ENCODE results near the gene CYP2S1.

CYP2S1 gene

DNA sequence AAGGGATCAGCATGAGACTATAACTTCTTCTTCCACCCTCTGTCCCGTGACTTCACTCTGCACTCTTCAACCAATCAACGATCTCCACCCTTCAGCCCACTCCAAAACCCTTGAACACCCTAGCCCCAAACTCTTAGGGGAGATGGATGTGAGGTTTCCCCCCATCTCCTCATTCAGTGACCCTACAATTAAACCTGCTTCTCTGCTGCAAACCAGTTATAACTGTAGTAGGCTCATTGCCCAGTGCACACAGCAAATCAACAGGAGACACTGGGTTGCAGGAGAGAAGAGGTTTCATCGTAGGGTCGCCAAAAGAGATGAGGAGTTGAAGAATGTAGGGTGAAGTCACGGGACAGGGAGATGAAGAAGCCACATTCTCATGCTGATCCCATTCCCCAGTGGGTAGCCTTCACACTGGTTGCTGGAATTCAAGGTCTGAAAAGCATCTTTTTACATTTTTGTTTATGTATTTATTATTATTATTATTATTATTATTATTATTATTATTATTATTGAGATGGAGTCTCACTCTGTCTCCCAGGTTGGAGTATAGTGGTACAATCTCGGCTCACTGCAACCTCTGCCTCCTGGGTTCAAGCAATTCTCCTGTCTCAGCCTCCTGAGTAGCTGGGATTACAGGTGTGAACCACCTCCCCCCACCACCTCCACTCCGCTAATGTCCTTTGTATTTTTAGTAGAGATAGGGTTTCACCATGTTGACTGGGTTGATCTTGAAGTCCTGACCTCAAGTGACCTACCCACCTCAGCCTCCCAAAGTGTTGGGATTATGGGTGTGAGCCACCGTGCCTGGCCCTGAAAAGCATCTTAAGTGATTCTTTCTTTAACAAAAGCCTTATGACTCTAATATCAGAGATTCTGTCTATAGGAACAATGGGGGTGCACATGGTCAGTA lies 5.8 kb upstream of the CYP2S1 start:
- H3K4me3 ChIP-seq (ENCODE audit: low read depth, low read length): no peak overlapping the region
- TF ChIP-seq, protein P1, sequence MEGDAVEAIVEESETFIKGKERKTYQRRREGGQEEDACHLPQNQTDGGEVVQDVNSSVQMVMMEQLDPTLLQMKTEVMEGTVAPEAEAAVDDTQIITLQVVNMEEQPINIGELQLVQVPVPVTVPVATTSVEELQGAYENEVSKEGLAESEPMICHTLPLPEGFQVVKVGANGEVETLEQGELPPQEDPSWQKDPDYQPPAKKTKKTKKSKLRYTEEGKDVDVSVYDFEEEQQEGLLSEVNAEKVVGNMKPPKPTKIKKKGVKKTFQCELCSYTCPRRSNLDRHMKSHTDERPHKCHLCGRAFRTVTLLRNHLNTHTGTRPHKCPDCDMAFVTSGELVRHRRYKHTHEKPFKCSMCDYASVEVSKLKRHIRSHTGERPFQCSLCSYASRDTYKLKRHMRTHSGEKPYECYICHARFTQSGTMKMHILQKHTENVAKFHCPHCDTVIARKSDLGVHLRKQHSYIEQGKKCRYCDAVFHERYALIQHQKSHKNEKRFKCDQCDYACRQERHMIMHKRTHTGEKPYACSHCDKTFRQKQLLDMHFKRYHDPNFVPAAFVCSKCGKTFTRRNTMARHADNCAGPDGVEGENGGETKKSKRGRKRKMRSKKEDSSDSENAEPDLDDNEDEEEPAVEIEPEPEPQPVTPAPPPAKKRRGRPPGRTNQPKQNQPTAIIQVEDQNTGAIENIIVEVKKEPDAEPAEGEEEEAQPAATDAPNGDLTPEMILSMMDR (IDR thresholded peaks at IDR 0.05; ENCODE audit: borderline replicate concordance, insufficient read depth, low read depth, low read length): no peak

DNA sequence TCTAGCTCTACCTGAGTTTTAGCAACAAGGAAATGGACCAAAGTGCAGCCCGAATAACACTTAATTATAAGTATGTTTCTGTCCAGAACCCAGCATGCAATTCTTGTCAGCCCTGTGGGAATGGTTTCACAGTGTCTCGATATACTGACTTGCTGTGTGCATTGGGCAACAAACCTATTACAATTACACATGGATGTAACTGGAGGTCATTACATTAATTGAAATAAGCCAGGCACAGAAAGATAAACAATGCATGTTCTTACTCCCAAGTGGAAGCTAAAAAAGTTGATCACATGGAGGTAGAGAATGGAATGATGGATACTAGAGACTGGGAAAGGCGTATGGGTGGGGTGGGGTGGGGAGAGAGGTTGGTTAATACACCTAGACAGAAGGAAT lies 5.1 kb upstream of the CYP2S1 start:
- TF ChIP-seq, protein P1 (IDR thresholded peaks at IDR 0.05; ENCODE audit: borderline replicate concordance, insufficient read depth, low read depth, low read length): no peak
- H3K4me3 ChIP-seq (ENCODE audit: low read depth, low read length): no peak overlapping the region

DNA sequence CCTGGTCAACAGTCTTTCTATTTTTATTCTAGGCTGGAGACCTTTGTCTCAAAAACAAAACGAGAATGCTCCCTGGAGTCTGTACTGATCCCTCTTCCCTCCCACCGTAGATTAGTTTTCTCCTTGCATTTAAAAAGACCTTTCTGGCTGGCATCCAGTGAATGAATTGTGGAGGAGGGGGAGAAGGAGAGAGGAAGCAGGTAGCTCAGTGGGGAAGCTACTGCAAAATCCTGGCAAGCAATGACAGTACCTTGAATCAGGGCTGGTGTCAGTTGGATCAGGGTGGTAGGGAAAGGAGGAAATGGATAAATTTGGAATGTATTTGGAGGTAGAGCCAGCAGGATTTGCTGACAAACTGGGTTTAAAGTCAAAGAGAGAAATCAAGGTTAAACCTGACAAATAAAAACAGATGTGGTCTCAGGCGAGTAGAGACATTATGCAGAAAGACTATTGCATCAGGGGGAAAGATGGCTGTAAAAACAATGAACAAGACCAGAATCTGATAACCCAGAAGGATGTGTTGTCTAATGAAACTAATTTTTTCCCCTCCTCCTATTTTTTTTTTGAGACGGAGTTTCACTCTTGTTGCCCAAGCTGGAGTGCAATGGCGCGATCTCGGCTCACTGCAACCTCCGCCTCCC lies 3.5 kb upstream of the CYP2S1 start:
- TF ChIP-seq, protein P1 (IDR thresholded peaks at IDR 0.05; ENCODE audit: borderline replicate concordance, insufficient read depth, low read depth, low read length): no peak

GRCh38 chr19:41193430-41194156 lies 574 bp downstream of the CYP2S1 start:
- TF ChIP-seq, protein P1 (IDR thresholded peaks at IDR 0.05; ENCODE audit: borderline replicate concordance, insufficient read depth, low read depth, low read length): no peak
- no peak overlapping the region for H3K4me3 ChIP-seq (ENCODE audit: low read depth, low read length)

More for the DNA sequence above, 3.5 kb upstream of the CYP2S1 start:
- no peak overlapping the region for H3K4me3 ChIP-seq (ENCODE audit: low read depth, low read length)

DNA sequence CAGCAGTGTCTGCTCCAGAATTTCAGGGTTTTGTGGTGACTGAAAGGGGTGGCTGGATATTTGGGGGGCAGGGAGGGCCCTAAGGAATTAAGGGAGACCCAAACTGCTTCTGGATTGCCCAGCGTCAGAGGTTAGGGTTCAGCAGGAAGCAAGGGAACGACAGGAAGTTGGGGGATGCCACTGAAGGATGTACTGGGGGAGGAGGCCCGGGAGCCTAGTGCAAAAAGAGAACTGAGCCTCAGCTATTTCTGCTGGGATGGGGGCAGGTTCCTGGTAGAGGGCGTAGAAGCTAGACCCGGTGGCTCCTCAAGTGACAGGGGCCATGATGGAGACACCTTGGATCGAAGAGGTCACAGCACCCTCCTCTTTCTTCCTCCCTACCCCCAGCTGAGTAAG lies 1.1 kb downstream of the CYP2S1 start:
- TF ChIP-seq, protein P1 (IDR thresholded peaks at IDR 0.05; ENCODE audit: borderline replicate concordance, insufficient read depth, low read depth, low read length): no peak
- H3K4me3 ChIP-seq (ENCODE audit: low read depth, low read length): no peak overlapping the region

DNA sequence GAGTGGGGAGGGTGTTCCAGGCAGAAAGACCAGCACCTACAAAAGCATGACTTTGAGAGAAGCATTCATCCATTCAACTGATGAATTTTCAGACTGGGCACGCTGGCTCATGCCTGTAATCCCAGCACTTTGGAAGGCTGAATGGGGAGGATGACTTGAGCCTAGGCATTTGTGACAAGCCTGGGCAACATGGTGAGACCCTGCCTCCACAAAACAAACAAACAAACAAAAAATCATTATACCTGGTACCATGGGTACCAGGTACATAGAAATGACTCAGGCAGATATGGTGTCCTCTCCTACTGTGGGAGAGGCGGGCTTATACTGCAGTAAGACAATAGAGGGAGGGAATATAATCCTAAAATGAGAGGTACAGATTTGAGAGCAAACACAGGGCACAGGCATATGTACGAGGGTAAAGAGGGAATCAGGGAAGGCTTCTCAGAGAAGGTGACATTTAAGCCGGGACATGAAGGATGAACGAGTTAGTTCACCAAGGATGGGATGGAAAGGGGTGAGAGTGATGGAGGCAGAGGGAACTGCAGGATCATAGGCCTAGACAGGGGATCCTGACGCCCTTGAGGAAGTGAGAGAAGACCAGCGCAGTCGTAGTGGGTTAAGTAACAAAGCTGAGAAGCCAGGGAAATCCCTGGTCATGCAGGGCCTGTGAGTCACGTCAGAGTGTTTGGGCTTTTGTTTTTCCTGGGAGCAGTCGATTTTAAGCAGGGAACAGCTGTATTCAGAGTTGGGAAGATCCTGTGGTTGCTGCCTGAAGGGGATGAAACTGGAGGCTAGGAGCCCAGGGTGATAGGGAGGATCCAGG lies 2.9 kb downstream of the CYP2S1 start:
- H3K4me3 ChIP-seq (ENCODE audit: low read depth, low read length): no peak overlapping the region
- TF ChIP-seq, protein P1 (IDR thresholded peaks at IDR 0.05; ENCODE audit: borderline replicate concordance, insufficient read depth, low read depth, low read length): no peak
